22Rv1 (cell line): Measurements from ENCODE around the gene MT1A.

Experiments used
- H3K27ac ChIP-seq: fragments of 450-650 bp; 2 replicates; pipeline ENCODE4 v1.5.1; 2017
- ZFX ChIP-seq: fragments of 450-650 bp; IDR thresholded peaks from 2 replicates; pipeline ENCODE4 v1.6.1; 2017; ENCODE audit warnings: antibody characterized with exemption, borderline replicate concordance
- TF ChIP-seq, protein P1 (sequence below): fragments of 450-650 bp; IDR thresholded peaks from 2 replicates; pipeline ENCODE4 v1.5.1; 2017; ENCODE audit warnings: mild to moderate bottlenecking

Gene MT1A

DNA sequence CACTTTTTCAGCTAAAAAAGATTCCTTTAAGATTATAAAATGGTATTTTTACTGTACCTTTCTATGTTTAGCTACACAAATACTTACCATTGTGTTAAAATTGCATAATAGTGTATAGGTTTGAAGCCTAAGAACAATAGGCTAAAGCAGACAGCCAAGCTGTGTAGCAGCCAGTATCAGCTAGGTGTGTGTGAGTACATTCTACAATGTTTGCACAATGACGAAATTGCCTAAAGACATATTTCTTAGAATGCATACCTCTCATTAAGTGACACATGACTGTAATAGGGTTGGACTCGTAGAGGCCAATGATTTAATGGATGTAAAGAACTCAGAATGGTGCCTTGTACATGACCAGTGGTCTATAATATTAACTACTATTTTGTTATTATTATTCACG lies 11.4 kb downstream of the MT1A start:
- no peak for TF ChIP-seq ZFX
- TF ChIP-seq, protein P1, sequence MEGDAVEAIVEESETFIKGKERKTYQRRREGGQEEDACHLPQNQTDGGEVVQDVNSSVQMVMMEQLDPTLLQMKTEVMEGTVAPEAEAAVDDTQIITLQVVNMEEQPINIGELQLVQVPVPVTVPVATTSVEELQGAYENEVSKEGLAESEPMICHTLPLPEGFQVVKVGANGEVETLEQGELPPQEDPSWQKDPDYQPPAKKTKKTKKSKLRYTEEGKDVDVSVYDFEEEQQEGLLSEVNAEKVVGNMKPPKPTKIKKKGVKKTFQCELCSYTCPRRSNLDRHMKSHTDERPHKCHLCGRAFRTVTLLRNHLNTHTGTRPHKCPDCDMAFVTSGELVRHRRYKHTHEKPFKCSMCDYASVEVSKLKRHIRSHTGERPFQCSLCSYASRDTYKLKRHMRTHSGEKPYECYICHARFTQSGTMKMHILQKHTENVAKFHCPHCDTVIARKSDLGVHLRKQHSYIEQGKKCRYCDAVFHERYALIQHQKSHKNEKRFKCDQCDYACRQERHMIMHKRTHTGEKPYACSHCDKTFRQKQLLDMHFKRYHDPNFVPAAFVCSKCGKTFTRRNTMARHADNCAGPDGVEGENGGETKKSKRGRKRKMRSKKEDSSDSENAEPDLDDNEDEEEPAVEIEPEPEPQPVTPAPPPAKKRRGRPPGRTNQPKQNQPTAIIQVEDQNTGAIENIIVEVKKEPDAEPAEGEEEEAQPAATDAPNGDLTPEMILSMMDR = no peak
- no peak overlapping the region for H3K27ac ChIP-seq

DNA sequence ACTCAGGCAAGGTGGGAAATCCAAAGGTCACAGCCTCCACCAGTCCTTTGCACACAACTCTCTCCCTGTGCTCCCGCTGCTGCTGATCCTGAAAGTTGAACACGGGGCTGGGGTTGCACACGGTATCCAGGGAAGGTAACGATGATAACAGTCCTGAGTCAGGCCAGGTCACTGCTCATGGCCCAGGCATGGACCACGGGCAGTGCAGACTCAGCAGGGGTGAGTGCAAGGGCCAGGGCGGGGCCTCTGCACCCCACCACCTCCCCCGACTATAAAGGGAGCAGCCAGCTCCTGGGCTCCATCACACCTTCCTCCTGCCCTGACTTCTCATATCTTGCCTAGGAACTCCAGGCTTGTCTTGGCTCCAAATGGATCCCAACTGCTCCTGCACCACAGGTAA lies 13.1 kb downstream of the MT1A start, which contains the start of gene MT1B:
MT1B (plus strand) TSS at position 301 of the 400 bp plus-strand sequence; CDS start at position 369, 68 bp downstream.
- no peak within 1 kb of the TSS for H3K27ac ChIP-seq
- TF ChIP-seq, protein P1 = no peak
- no peak for TF ChIP-seq ZFX

DNA sequence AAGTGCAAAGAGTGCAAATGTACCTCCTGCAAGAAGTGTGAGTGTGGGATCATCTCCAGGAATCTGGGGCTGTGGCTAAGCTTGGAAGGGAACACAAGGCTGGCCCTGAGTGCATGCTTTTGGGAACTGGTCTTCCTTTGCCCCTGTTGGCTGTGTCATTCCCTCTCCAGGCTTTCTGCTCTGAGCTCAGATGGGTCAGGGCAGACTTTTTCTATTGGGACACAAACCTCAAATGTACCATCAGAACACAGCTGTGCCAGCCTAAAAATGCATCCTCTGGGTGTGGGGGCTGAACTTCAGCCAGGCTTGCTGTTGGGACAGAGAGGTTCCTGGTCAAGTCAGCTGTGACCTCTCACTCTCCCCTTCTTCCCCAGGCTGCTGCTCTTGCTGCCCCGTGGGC lies 14.1 kb downstream of the MT1A start:
- TF ChIP-seq, protein P1 = no peak
- no peak for TF ChIP-seq ZFX
- no peak overlapping the region for H3K27ac ChIP-seq

DNA sequence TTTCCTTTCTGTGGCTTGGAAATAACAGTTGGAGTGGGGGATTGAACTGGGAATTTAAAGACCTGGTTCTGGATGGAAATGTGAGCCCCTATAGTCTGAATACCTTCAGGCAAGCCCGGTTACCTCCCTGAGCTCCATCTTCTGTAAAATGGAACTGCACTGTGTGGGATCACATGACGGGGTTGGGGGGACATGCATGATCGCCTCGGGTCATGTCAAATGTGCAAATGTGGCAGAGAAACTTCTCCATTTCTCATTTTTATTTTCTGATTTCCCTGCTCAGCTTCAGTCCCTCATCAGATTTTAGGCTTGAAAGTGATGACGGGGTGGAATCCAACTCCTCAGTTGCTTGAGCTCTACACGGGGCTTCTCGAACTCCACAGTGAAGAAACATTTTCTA lies 14.8 kb downstream of the MT1A start:
- TF ChIP-seq, protein P1 = no peak
- no peak for TF ChIP-seq ZFX
- no peak overlapping the region for H3K27ac ChIP-seq

DNA sequence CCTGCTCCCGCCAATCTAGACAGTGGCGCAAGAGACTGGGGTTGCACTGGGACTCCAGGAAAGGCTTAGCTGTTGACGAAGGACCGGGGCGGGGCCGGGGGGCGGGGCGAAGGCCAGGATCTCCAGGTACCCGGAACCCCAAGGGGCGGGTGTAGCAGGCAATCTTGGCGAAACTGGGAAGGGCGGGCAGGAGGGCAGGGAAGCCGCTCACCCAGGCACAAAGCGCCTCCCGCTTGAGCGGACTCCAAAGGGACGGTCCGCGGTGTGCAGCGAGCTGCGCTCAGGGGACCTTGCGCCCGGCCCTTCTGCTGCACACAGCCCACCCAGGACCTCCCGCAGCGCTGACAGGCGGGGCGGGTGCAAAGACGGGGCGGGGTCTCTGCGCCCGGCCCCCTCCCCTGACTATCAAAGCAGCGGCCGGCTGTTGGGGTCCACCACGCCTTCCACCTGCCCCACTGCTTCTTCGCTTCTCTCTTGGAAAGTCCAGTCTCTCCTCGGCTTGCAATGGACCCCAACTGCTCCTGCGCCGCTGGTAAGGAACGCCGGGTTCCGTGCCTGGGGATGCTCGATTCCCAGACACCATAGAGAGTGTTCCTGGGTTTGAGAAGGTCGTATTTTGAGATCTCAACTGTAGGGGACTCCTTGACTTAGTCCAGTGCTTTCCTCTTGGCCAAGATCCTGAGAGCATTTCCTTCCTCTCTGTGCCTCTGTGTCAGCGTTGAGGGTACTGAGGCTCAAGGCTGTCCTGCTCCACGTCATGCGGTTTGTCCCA lies 19.3 kb downstream of the MT1A start, which contains the start of gene MT1F:
MT1F (plus strand) TSS at position 405 of the 772 bp plus-strand sequence; CDS start at position 505, 100 bp downstream.
- no peak within 1 kb of the TSS for H3K27ac ChIP-seq
- no peak for TF ChIP-seq ZFX
- TF ChIP-seq, protein P1 = no peak

DNA sequence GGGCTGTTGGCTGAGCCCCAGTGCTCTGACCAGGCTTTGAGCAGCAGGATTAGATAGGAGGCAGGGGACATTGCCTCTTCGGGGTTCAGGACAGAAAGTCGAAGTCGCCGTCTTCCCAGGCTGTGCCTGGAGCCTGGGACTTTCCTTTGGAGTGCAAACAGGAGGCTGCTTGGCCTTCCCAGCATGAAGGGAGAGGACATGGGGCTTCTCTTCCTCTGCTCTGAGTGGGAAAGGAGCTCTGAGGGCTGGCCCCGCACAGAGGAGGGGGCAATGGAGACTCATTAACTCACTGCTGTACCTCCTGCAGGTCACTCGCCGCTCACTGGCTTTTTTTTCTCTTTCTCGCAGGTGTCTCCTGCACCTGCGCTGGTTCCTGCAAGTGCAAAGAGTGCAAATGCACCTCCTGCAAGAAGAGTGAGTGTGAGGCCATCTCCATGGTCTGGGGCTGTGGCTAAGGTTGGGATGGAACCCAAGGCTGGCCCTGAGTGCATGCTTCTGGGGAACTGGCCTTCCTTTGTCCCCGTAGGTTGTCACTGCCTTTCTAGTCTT lies 19.9 kb downstream of the MT1A start:
- TF ChIP-seq, protein P1 = no peak
- no peak overlapping the region for H3K27ac ChIP-seq
